Non-pigmented ciliary epithelial cell (primary cell): Measurements from ENCODE around the gene LHX3.

Source experiments
- DNase-seq: peaks from one replicate; pipeline ENCODE4 v3.0.0-alpha.2; 2010; ENCODE audit warnings: low read depth

Gene LHX3

DNA sequence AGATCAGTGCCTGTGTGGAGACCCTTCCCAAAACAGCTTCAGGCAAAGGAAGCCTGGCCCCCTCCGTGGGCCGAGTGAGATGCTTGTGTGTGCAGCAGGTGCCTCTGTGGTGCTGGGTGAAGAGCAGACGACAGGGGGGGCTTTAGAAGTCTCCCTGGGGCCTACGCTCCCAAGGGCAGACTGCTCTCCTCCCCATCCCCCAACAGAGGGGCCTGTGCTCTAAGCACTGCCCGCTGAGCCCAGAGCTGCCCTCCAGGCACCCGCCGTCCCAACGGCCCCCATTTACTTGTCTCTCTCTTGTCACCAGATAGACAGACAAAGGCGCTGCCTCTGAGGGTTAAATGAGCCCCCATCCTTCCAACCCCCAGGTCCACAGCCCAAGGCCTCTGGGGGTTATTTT, 2.7 kb upstream of the LHX3 start:
- DNase-seq = no peak

DNA sequence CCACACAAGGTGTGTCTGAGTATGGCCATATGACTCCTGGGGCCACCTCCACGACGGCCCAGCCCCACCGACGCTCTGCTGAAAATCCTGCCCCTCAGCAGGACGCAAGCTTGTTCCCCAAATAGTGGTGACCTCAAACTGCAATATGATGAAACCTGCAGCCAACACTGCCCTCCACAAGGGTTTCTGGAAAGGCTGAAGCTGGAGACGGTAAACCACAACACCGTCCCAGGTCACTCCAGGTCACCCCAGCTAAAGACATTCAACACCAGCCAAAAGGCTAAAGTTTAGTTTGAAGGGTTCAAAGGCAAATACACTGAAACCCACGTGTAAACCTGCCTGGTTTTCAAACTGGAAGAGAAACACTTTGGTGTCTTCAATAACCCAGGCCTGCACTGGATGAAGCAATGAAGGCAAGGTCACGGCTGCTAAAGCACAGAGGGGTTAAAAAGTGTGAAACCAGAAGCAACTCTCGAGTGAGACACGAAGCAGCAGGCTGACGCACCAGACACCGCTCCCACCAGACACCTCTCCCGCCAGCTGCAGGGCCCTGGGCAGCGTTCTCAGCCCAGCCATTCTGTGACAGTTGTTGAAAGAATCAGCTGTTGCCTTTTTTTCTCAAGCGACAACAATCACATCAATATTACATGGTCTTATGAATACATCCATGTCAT, 1.8 kb upstream of the LHX3 start:
- no peak for DNase-seq

- no peak for DNase-seq
Measured at GRCh38 chr9:136205707-136205992, 722 bp upstream of the LHX3 start.

DNA sequence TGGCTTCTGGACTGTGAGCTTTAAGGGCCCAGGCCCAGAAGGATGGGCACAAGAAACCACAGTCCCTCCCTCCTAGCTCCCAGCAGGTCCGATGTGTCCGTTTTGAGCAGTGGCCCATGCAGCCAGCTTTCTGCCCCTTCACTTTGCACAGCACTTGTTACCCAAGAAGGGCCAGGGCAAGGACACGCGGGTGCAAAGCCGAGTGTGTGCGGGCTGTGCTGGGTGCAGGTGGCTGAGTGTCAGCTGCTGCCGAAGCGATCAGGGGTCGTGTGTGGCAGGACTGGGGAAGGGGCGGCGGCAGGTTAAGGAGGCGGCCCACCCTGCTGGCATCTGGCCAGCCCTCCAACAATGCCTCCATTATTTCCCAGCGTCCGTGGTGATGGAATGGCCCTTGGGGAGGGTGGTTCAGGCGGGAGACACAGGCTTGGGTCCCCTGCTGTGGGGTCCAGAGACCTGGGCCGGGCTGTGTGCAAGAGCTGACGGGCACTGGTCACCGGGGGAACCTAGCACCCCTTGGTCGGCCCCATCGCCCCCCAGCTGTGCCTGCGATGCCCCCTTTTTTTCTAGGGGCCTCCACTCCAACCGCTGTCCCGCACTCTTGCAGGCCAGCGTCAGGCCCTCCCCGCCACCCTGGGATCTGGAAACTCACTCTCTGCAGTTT, 653 bp downstream of the LHX3 start:
- no peak for DNase-seq

DNA sequence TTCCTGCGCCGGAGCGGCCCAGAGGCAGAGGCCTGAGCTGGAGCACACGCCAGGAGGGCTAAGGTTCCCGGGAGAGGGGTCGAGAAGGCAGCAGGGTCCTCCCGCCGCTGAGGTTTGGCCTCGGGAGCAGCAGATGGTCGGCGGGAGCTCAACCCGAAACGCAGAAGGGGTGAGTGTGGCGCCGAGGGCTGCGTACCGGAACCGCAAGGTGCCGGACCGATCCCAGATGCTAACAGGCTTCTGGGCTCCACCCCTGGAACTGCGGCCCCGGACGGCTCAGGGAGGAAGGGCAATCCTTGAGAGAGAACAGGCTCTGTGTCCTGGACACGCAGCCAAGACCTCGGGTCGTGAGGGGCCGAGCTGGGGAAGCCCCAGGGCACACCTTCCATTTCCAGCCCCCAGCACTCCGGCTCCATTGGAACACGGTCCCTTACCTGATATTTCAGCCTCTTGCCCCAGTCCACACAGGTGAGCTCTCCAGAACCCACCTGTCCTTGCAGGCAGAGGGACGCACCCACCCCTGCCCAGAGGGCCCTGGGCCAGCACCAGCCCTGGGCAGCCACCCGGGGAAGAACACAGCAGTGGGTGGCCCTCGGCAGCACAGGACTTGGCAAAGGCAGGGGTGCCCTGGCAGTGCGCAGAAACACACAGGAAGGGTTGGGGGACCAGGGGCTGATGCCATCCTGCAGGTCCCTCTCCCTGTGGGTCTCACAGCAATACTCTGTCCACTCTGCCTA, 1.4 kb downstream of the LHX3 start:
- DNase-seq = no peak

DNA sequence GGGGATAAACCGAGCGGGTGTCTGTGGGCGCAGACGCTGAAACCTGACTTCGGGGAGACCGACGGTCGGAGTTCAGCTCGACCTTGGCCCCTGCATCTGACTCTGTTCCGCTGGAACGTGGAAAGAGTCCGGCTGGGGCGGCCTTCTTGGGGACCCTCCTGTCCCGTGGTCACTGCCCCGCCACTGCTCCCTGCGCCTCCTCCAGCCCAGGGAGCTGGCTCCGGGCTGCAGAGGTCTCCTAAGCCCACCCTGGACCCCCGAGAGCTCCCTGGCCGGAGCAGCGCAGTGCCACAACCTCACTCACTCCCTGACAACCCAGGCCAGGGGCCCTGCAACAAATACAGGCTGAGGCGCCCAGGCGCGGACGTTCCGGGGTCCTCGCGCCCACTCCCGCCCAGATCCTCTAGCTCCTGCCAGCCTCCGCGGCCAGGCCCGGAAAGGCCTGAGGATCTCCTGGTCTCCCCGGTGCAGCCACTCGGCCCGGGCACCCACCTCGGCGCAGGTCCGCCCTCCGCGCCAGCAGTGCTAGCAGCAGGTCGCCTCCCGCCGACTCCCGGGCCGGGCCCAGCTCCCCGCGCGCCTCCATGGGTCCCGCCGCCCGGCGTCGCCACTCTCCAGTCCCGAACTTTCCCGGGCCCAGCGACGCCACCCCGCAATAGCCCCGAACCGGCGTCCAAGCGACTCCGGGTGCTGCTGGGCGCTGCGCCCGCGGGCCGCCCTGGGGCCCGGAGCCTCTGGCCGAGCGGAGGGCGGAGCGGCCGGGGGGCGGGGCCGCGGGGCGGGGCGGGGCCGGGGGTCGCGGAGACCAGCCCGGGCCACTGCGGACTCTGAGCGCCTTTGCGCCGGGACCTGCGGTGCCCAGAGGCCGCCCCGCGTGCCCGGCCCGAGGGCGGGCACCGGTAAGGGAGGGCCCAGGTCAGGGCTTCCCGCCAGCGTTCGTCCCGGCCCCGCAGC, 2.2 kb downstream of the LHX3 start:
- no peak for DNase-seq

DNA sequence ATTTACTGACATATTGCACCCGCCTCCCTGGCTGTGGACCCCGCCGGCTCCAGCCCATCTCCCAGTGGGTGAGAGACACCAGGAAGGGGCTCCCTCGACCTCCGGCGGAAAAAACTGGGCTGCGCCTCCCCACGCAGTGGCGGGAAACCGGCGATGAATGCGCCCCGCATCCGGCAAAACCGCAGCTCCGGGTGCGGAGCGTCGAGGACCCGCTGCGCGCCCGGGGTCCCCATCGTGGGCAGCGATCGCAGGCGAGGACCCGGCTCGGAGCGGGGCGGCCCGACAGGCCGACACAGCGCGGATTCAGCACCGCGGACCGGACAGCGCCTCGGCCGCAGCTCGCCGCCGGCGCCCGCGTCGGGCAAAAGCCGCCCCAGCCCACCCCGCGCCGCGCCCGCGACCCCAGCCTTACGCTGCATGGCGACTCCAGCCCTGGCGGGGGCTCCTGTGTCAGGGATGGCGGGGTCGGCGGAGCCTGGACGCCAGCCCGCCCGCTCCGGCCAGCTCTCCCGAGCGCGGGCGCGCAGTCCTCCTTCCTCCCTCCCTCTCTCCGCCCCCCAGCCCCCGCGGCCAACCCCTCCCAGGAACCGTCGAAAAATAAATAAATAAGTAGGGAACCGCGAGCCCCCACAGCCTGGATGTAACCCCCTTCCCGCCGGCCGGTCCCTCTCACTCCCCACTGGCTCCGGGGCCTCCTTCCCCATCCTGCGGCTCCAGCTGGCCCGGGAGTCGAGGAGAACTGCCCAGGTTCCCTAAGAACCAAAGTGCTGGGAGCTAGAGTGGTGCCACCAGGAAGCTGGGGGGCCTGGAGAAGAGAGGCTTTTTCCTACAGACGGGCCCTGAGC, 3.1 kb downstream of the LHX3 start:
- DNase-seq = no peak

DNA sequence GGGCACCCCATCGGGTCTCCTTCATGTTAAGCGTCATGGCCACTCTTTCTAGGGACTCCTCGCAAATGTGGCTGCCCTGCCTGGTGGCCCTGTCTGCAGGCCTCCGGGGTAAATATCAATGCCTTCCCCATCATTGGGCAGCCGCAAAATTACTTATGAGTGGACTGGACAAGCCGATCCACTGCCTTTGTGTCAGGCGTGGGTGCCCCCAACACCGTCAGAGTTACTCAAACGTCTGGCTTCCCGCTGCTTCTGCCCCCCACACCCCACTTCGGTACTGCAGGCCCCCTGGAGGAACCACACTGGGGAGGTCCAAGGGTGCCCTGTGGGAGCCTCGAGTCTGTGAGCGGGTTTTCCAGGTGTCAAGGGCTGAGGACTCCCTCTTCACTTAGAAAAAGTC, 3.8 kb downstream of the LHX3 start:
- DNase-seq = no peak

DNA sequence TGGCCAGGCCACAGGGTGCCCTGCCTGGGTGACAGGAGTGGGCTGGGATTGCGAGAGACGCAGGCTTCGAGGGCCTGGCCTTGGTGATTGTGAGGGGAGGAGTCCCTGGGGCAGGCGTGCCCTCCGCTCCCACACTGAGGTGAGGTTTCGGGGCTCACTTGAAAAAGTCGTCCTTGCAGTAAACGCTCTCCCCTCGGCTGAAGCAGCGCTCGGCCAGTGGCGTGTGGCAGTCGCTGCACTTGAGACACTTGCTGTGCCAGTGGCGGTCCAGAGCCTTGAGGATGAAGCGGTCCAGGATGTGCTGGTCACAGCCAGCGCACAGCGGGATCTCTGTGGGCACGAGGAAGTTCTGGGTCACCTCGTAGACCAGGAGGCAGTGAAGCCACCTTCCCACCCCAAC, 4.5 kb downstream of the LHX3 start:
- DNase-seq = no peak

- no peak for DNase-seq
Measured at GRCh38 chr9:136199391-136200288, 5.3 kb downstream of the LHX3 start.

DNA sequence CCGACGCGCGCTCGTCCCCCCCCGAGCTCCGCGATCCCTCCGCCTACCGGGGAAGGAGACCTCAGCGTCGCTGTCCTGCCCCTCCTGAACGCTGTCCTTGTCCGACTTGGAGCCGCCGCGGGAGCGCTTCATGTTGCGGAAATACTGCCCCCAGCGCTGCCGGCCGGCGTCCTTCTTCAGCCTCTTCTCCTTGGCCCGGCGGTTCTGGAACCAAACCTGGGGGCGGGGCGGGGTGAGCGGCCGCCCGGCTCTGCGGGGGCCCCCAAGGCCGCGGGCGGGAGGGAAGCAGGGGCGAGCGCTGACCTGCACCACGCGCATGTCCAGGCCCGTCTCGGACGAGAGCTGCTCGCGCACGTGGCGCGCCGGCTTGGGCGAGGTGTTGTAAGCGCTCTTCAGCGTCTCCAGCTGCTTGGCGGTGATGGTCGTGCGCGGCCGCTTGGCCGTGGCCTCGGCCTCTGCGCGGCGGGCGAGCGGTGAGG, 6.3 kb downstream of the LHX3 start:
- DNase-seq = no peak

GRCh38 chr9:136197930-136198604, 6.9 kb downstream of the LHX3 start:
- no peak for DNase-seq

- DNase-seq = no peak
Measured at GRCh38 chr9:136197084-136197875, 7.6 kb downstream of the LHX3 start.

- DNase-seq = no peak
Measured at GRCh38 chr9:136196404-136197083, 8.4 kb downstream of the LHX3 start.

- DNase-seq = no peak
Measured at GRCh38 chr9:136194540-136194939, 10.4 kb downstream of the LHX3 start.

- no peak for DNase-seq
Measured at GRCh38 chr9:136193891-136194279, 11.0 kb downstream of the LHX3 start.

DNA sequence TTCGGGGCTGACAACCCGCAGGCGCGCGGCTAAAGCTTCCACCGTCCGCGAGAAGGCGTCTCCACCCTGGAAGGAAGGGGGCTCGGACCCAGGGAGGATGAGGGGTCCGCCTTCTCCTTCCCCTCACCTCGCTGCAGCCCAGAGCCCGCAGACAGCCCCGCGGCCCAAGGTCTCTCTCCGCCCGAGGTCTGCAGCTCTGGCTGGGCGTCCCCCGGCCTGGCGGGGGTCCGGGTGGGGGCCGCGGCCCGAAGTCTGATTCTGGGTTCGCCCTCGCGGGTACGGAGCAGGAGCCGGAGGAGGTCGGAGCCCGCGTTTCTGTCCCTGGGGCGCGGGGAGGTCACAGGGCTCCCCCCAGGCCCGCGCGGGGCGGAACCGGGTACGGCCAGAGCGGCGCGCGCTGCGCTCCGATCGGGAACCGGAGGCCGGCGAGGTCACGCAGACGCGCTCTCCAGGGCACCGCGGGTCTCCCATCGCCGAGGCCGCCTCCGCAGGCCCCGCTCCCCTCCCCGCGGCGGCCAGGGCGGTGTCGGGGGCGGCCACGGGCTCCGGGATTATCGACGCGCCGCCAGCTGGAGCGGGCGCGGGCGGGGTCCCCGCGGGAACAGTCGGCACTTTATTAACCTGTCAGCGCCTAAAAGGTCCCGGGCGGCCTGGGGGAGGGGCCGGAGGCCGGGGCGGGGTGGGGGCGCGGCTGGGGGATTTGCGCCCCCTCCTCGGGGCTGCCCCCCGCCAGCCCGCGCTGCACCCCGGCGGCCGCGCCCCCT, 11.6 kb downstream of the LHX3 start:
- DNase-seq = no peak
